ENCODE measurements around the gene COLEC12.

- TF ChIP-seq, protein P1, sequence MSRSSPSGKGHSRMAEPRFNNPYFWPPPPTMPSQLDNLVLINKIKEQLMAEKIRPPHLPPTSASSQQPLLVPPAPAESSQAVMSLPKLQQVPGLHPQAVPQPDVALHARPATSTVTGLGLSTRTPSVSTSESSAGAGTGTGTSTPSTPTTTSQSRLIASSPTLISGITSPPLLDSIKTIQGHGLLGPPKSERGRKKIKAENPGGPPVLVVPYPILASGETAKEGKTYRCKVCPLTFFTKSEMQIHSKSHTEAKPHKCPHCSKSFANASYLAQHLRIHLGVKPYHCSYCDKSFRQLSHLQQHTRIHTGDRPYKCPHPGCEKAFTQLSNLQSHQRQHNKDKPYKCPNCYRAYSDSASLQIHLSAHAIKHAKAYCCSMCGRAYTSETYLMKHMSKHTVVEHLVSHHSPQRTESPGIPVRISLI (tag by site-specific recombination; IDR thresholded peaks at IDR 0.05): no peak
- TF ChIP-seq ZNF248 (tag by site-specific recombination; IDR thresholded peaks at IDR 0.05): no peak
- no peak for TF ChIP-seq ZNF792 (tag by site-specific recombination; IDR thresholded peaks at IDR 0.05)
- no peak for TF ChIP-seq ZNF558 (tag by site-specific recombination; IDR thresholded peaks at IDR 0.05)
- no peak for TF ChIP-seq ZNF629 (tag by site-specific recombination; IDR thresholded peaks at IDR 0.05)
Observed at GRCh38 chr18:394262-394986, 106.1 kb downstream of the COLEC12 start.

Data from HEK293 (cell line).